Activated CD4-positive, alpha-beta T cell treated with anti-CD3 and anti-CD28 coated beads for 1 hour (primary cell): ENCODE measurements around the gene UTS2.

Experiments used
- DNase-seq: peaks from one replicate; pipeline ENCODE4 v3.0.0-alpha.2; 2020

The UTS2 gene

DNA sequence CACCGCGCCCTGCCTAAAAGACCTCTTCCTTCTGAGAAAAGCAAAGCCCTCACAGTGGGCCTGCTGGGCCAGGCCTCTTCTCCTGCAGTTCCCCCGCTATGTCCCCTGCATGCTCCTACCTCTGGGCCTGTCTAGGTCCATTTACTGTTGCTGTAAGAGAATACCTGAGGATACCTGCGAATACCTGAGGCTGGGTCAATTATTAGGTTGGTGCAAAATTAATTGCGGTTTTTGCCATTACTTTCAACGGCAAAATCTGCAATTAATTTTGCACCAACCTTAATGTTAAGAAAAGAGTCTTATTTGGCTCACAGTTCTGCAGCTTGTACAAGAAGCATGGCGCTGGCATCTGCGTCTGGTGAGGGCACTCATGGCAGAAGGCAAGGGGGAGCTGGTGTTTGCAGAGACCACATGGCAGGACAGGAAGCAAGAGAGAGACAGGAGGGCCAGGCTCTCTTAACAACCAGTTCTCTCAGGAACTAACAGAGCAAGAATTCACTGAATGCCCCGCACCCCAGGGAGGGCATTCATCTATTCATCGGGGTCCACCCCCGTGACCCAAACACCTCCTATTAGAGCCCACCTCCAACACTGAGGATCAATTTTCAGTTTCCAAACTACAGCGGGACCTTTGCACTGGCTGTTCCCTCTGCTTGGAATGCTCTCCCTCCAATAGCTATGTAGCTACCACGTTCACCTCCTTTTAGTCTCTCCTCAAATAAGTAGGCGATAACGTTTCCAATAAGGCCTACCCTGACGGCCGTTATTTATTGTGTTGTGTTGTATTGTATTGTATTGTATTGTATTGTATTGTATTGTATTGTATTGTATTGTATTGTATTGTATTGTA lies 9.6 kb upstream of the UTS2 start:
- DNase-seq = no peak

DNA sequence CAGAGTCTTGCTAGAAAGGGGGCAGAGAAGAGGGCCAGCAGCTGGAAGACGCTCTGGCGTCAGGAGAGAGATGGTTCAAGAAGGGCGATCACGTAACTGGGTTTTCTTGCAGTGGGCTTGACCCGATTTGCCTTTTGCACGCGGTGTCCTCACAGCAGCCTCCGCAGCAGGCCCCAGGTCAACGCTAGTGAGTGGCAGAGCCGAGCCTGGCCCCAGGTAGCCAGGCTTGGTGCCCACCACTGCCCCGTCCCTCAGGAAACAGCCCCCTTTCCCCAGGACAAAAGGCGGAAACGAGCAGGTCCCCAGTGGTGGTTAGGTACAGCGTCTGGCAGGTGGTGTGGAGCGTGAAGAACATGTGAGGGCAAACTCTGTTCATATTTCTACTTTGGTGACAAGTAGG lies 8.6 kb upstream of the UTS2 start:
- no peak for DNase-seq

DNA sequence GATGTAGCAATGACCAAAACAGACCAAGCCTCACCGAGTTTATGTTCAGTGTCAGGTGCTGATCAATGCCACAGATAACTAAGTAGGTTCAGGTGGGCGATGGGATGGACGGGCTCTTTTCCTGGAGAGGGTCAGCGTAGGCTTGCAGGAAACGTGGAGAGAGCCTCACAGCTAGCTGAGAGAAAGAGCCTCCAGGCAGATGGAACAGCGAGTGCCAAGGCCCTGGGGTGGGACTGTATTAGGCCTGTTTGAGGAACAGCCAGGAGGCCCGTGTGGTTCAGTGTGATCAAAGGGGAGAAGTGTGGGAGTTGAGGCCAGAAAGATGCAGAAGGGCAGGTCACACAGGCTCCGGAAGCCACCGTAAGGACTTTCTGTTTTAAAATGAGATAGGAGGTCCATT lies 7.3 kb upstream of the UTS2 start:
- no peak for DNase-seq

DNA sequence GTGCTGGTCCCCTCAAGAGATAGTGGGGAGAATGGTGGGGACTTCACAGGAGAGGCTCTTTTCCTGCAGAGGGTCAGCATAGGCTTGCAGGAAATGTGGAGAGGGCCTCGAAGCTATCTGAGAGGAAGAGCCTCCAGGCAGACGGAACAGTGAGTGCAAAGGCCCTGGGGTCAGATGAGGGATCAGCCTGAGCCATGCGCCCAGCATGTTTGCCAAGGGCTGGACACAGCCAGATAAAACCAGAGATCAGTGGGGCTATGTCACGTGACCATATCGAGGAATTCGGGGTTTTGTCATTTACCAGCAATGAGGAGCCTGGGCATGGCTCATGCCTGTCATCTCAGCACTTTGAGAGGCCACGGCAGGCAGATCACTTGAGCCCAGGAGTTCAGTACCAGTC lies 6.5 kb upstream of the UTS2 start:
- DNase-seq = no peak

DNA sequence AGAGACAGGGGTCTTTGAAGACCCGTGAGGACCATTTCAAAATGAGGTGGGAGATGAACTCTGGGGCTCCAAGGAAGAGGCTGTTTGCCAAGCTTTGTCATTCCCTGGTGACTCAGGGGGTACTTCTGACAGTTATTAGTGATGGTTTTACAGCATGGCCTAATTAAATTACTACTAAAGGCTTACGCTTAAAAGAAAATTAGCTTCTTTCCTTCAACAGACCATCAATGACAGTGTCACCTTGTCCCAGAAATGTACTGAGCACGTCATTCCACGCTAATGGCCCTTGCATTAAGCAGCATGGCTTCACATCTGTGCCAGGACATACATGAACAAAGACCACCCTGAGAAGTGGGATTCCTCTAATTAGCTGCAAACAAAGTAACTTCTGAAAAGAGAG lies 5.1 kb upstream of the UTS2 start:
- no peak for DNase-seq

DNA sequence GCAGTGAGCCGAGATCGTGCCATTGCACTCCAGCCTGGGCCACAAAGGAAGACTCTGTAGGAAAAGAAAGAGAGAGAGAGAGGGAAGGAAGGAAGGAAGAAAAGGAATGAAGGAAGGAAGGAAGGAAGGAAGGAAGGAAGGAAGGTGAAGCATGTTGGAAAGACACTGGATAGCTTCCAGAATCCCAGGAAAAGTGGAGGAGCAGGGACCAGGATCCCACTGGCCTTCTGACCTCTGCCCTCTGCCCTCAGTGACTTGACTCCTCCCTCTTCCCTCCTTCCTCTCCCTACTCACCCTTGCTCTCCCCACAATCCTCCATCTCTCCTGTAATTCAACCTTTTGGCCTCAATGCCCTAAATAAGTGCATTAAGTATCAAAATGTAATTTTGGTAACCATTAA lies 4.1 kb upstream of the UTS2 start:
- no peak for DNase-seq

DNA sequence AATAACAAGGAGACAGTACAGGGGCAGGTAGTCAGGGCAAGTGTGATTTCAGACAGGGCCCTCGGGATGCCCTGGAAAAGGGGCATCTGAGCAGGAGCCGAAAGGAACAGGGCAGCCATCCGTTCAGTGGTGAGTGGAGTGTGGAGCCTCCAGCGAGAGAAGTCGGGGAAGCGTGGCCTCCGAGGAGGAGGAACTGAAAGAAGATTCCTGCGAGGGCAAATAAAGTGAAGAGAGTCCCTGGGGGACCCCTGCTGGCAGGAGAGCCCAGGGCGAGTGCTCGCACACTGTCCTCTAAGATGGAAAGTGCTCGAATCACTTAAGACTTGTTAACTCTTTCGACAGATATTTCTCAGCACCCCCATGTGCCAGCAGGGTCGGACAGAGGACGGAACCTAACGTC lies 3.5 kb upstream of the UTS2 start:
- no peak for DNase-seq

DNA sequence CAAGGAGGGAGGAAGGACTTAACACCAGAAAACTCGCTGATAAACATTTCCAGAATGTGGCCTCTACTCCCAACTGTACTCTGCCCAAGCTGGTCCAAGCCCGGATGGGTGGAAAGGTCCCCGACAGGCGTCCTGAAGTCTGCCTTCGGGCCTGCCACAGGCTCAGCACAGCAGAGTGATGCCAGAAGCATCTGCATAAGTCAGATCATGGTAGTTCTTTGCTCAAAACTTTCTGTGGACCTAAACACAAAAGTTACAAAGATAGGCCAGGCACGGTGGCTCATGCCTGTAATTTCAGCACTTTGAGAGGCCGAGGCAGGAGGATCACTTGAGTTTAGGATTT lies 790 bp upstream of the UTS2 start:
- DNase-seq = no peak

DNA sequence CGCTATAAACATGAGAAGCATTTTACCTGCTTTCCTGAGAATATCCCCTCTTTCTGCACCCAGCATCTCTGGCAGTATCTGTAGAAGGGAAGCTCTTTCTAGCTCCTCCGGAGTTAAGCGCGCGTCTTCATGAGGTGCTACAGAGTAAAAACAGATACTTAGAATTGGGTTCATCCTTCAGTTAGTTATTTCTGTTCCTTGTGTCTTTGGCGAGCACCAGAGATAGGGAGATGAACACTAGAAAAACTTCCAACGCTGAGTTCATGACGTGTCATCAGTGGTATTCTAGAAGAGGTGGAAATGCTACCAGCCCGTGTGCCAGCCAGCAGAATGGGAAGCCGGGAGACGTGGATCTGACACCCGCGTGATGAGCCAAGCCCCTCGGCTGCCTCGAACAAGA lies 2.1 kb downstream of the UTS2 start:
- DNase-seq = no peak

DNA sequence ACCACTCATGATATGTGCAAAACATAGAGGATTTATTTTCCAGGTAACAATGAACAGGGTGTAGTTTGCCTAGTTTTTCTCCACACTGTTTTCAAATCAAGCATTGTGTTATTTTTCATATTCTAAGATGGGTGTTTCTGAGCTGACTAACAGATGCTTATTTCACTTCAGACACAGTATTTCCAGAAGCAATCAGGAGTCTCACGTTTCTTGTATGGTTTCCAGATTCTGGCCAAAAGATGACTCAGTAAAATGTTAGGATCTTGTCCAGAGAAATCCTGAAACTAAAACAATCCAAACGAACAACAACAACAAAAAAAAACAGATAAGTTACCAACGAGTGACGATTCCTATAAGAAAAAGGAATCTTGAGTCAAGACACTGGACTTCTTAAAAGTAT lies 5.3 kb downstream of the UTS2 start:
- DNase-seq = no peak

DNA sequence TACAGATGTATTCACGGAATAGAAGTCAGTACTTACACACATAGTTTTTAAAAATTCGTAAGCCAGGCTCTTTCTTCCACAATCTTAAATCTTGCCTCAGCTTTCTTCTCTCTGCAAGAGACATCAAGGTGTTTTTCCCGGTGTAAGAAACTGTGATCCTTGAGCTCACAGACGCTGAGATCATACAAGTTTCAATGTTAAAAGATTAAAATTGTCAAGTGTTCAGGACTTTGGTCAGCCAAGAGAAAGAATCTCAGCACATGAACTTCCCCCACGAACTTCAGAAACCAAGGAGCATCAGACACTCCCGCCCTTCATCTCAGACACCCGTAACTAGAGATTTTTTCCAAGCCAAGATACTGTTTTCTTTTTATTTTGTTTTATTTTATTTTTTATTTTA lies 6.2 kb downstream of the UTS2 start:
- no peak for DNase-seq

DNA sequence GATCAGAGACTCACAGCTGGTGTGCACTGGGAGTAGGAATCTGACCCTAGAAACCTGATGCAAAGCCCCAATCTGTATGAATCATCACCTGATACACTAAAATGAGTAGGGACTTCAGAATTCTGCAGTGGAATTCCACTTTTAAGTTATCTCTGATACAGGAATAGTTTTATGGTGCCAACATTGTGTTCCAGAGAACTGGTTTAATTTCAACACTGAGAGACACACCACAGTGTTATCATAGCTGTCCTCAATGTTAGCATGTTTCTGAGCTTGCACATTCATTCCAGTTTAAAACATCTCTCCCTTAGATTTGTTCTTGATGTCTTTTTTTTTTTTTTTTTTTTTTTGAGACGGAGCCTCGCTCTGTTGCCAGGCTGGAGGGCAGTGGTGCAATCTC lies 7.1 kb downstream of the UTS2 start:
- no peak for DNase-seq

DNA sequence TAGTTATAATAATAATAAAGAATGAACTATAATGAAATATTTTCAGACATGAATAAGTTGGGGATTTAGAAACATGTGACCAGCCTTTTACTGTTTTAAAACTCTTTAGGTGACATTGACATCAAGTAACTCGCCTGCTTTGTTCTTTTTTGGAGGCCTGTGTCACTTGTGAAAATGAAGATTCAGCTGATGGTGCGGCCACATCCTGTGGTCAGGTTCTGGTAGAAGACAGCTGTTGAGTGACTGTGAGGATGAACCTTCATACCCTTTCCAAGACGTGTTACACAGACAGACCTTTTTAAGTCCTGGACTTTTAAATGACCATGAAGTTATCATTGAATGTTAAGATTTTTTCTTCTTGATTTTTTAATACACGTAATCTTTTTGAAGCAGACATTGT lies 10.3 kb downstream of the UTS2 start:
- no peak for DNase-seq

DNA sequence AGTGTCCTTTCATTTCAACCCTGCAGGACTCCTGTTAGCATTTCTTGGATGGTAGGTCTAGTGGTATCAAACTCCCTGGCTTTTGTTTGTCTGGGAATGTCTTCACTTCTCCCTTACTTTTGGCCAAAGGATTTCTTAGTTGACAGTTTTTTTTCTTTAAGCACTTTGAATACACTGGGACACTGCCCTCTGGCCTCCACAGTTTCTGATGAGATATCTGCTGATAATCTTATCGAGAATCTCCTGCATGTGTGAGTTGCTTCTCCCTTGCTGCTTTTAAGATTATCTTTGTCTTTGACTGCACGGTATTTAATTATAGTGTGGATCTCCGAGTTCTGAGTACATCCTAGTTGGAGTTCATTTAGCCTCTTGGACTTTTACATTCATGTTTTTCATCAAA lies 13.3 kb downstream of the UTS2 start:
- DNase-seq = no peak

DNA sequence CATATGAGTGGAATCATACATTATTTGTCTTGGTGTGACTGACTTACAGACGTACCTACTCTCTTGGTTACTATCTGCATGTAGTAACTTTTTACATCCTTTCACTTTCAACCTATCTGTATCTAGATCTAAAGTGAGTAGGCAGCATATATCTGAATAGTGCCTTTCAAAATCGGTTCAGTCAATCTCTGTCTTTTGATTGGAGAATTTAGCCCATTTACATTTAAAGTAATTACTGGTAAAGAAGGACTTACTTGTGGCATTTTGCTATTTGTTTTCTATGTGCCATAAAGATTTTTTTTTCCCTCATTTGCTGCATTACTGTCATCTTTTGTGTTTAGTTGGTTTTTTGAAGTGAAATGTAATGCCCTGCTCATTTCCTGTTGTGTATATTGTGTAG lies 14.2 kb downstream of the UTS2 start:
- no peak for DNase-seq

DNA sequence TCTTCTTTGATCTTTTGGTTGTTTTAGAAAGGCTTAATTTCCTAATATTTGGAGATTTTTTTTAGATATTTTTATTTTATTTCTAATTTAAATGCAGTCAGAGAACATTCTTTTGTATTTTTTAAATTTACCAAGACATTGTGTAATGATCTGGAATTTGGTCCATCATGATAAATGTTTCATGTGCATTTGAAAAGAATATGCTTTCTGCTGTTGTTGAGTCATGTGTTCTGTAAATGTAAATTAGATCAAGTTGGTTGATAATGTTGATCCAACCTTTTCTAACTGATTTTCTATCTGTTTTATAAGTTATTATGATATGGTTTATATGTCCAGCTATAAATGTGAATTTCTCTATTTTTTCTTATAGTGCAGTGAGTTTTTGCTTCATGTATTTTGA lies 19.8 kb downstream of the UTS2 start:
- DNase-seq = no peak

DNA sequence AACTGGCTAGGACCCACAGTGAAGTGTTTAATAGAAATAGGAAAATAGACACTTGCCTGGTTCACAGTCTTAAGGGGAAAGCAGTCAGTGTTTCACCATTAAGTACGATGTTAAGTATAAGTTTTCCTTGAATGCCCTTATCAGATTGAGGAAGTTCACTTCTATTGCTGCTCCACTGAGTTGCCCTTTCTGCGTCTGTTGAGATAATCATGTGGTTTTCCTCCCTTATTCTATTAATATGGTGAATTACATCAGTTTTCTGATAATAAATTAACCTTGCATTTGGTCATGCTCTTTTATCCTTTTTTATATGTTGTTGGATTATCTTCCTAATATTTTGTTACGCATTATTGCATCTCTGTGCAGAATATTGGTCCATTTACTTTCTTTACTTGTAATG lies 21.4 kb downstream of the UTS2 start:
- DNase-seq = no peak

DNA sequence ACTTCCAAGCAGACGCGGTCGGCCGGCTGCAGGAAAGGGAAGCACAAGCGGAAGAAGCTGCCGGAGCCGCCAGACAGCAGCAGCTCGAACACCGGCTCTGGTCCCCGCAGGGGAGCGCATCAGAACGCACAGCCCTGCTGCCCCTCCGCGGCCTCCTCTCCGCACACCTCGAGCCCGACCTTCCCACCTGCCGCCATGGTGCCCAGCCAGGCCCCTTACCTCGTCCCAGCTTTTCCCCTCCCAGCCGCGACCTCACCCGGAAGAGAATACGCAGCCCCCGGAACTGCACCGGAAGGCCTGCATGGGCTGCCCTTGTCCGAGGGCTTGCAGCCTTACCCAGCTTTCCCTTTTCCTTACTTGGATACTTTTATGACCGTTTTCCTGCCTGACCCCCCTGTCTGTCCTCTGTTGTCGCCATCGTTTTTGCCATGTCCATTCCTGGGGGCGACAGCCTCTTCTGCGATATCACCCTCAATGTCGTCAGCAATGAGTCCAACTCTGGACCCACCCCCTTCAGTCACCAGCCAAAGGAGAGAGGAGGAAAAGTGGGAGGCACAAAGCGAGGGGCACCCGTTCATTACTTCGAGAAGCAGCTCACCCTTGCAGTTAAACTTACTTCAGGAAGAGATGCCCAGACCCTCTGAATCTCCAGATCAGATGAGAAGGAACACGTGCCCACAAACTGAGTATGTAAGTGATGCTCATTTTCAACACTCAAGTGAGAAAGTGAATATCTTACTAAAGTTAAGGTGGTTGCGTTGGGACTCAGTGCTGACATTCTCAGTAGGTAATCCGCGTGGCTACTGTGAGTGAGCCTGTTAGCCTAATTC lies 25.5 kb downstream of the UTS2 start:
- DNase-seq = peak; percentile 14

DNA sequence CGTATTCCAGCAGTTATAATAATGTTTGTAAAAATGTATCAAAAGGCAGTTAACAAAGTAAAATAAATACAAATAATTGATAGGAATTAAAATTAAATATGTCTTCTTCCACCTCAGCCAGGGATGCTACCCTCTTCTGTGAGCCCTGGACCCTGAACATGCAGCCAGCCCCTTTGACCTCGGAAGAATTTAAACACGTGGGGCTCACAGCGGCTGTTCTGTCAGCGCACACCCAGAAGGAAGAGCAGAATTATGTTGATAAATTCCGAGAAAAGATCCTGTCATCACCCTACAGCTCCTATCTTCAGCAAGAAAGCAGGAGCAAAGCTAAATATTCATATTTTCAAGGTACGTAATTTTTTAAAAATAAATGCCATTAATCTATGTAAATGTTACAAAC lies 26.5 kb downstream of the UTS2 start:
- DNase-seq = no peak

DNA sequence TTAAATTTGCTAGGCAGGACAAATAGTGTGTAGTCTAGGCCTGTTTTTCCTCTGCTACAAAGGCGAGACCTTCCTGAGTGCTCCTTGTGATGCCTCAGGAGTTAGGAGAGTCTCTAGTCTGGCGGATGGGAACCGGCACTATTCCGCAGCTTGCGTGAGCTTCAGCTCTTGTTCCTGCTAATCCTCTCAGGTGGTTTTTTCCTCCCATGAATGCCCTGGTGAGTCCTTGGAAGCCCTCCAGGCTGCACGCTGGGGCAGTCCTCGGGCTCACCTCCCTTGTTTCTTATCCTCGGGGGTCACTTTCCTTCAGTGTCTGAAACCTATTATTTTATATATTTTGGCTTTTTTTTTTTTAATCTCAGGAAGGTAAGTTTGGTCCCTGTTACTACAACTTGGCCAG lies 28.2 kb downstream of the UTS2 start:
- no peak for DNase-seq

DNA sequence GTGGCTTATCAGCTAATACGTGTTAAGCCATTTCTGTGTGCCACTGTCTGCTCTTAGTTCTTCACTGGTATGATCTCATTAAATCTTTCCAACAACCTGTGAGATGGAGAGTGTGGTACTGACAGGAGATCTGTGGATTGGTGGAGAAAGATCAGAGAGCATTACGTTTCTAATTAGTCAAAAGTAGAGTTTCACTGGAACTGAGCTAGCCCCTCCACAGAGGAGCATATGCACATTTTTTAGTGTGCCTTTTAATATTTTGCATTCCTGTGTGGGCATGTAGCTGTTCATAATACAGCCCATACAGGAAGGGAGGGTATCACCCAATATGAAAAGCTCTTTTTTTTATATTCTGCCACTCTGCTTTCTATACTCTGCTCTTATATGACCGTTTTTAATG lies 31.6 kb downstream of the UTS2 start:
- DNase-seq = no peak

DNA sequence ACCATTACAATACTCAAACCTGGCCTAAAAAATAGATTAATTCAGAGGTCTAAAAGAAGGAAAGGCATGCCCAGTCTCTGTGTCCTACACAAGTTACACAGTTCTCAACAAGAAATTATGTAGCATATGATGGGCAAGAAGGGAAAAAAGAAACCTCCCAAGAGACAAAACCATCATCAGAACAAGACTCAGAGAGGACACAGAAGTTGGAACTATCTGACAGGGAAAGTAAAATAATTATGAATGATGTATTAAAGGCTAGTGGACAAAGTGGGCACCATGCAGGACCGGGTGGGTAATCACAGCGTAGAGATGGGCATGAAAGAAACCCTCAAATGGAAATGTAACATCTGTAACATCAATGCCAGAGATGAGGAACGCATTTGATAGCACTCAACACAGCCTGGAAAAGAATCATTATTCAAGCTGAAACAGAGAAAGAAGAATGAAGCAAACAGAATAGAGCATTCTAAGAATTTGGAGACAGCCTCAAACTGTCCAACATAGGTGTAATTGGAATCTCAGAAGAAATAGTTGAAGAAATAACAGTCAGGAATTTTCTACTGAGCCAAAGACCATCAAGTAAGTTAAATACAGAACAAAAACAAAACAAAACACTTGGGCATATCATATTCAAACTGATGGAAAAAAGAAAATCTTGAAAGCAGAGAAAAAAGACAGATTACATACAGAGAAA lies 39.0 kb downstream of the UTS2 start:
- DNase-seq = no peak

DNA sequence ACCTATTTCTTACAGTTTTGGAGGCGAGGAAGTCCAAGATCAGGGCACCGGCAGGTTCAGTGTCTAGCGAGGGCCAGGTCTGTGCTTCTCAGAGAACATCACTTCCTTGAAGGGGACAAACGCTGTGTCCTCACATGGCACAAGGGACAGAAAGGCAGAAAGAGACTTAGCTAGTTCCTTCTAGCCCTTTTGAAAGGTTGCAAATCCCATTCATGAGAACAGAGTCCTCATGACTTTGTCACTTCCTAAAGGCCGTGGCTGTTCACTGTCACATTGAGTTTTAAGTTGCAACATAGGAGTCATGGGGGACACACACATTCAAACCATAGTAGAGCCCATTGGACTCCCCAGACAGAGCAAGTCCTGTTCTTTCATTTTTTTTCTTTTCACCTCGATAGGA lies 41.4 kb downstream of the UTS2 start:
- no peak for DNase-seq

DNA sequence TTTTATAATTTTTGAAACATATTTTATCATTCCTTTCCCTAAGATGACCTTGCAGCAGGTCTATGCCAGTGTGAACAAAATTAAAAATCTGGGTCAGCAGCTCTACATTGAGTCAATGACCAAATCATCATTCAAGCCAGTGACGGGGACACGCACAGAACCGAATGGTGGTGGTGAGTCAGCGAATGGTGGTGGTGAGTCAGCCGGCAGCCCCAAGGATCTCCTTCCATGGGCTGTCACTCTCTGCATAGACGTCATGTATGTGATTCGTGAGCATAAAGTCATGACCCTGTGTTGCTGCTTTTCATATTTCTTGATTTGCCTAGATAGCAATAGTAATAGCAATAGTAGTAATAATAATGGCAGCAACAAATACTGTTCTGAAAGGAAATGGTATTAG lies 42.5 kb downstream of the UTS2 start:
- no peak for DNase-seq
